H9 (cell line): Measurements from ENCODE around the gene SEMA3G. TPM values are rescaled to one million over a fixed set of nuclear protein-coding genes. Genes with fewer than 3 reads are reported as not detected.

Experiments used
- DNase-seq: peaks from one replicate; pipeline ENCODE4 v3.0.0-alpha.2; 2017
- H2AFZ ChIP-seq: one replicate; pipeline ENCODE4 v1.6.1; 2013; ENCODE audit warnings: mild to moderate bottlenecking, low read length, control low read depth, moderate library complexity
- H2AK5ac ChIP-seq: 2 replicates; pipeline ENCODE4 v1.6.1; 2013; ENCODE audit warnings: low read length, control low read depth, mixed read lengths; ENCODE audit not compliant: insufficient read length
- H2BK120ac ChIP-seq: one replicate; pipeline ENCODE4 v1.6.1; 2013; ENCODE audit warnings: low read depth, mild to moderate bottlenecking, low read length, control low read depth, inconsistent platforms; ENCODE audit not compliant: poor library complexity, severe bottlenecking
- H2BK12ac ChIP-seq: 2 replicates; pipeline ENCODE4 v1.6.1; 2013; ENCODE audit warnings: low read length, control low read depth, mixed read lengths, low read depth; ENCODE audit not compliant: insufficient read length
- H2BK15ac ChIP-seq: 2 replicates; pipeline ENCODE4 v1.6.1; 2013; ENCODE audit warnings: low read depth, low read length, control low read depth
- H2BK20ac ChIP-seq: one replicate; pipeline ENCODE4 v1.6.1; 2013; ENCODE audit warnings: low read depth, mild to moderate bottlenecking, low read length, control low read depth, inconsistent platforms; ENCODE audit not compliant: poor library complexity, severe bottlenecking
- H2BK5ac ChIP-seq: 2 replicates; pipeline ENCODE4 v1.6.1; 2013; ENCODE audit warnings: low read length, control low read depth, mixed read lengths; ENCODE audit not compliant: insufficient read length
- H3K14ac ChIP-seq: 2 replicates; pipeline ENCODE4 v1.6.1; 2013; ENCODE audit warnings: low read length, control low read depth; ENCODE audit not compliant: insufficient read depth
- H3K18ac ChIP-seq: 2 replicates; pipeline ENCODE4 v1.6.1; 2013; ENCODE audit warnings: low read depth, mild to moderate bottlenecking, mixed read lengths, low read length, control low read depth; ENCODE audit not compliant: insufficient read length
- H3K23ac ChIP-seq: 2 replicates; pipeline ENCODE4 v1.6.1; 2013; ENCODE audit warnings: low read length, control low read depth, mixed read lengths, low read depth; ENCODE audit not compliant: insufficient read length
- H3K23me2 ChIP-seq: 2 replicates; pipeline ENCODE4 v1.6.1; 2013; ENCODE audit warnings: low read depth, mild to moderate bottlenecking, mixed read lengths, low read length, control low read depth; ENCODE audit not compliant: insufficient read length, poor library complexity, severe bottlenecking
- H3K27ac ChIP-seq: 2 replicates; pipeline ENCODE4 v1.5.1; 2013; ENCODE audit warnings: low read length, control low read depth, mixed read lengths, low read depth; ENCODE audit not compliant: insufficient read length
- H3K27me3 ChIP-seq: 2 replicates; pipeline ENCODE4 v1.6.1; 2013; ENCODE audit warnings: low read length, control low read depth, inconsistent platforms; ENCODE audit not compliant: insufficient read depth
- H3K4ac ChIP-seq: 2 replicates; pipeline ENCODE4 v1.6.1; 2013; ENCODE audit warnings: low read depth, mild to moderate bottlenecking, control low read depth, inconsistent platforms, low read length, moderate library complexity
- H3K4me1 ChIP-seq: 2 replicates; pipeline ENCODE4 v1.6.1; 2013; ENCODE audit warnings: low read length, control low read depth, inconsistent platforms; ENCODE audit not compliant: insufficient read depth
- H3K4me2 ChIP-seq: 2 replicates; pipeline ENCODE4 v1.6.1; 2013; ENCODE audit warnings: low read length, control low read depth, mixed read lengths; ENCODE audit not compliant: insufficient read length, insufficient read depth
- H3K56ac ChIP-seq: 2 replicates; pipeline ENCODE4 v1.6.1; 2013; ENCODE audit warnings: low read depth, mild to moderate bottlenecking, mixed read lengths, low read length, control low read depth; ENCODE audit not compliant: insufficient read length
- H3K79me1 ChIP-seq: 2 replicates; pipeline ENCODE4 v1.6.1; 2013; ENCODE audit warnings: low read depth, mild to moderate bottlenecking, moderate library complexity, low read length, control low read depth, inconsistent platforms; ENCODE audit not compliant: insufficient read depth, poor library complexity, severe bottlenecking
- H3K79me2 ChIP-seq: 2 replicates; pipeline ENCODE4 v1.6.1; 2013; ENCODE audit warnings: low read length, control low read depth, inconsistent platforms; ENCODE audit not compliant: insufficient read depth
- H3K9ac ChIP-seq: 2 replicates; pipeline ENCODE4 v1.6.1; 2013; ENCODE audit warnings: low read length, control low read depth, mixed read lengths; ENCODE audit not compliant: insufficient read length; ENCODE audit errors: extremely low read depth
- H3K9me3 ChIP-seq: one replicate; pipeline ENCODE4 v1.6.1; 2013; ENCODE audit warnings: low read depth, low read length, inconsistent platforms; ENCODE audit not compliant: control insufficient read depth
- H3T11ph ChIP-seq: one replicate; pipeline ENCODE4 v1.6.1; 2013; ENCODE audit warnings: mild to moderate bottlenecking, low read length, control low read depth, inconsistent platforms
- H4K20me1 ChIP-seq: one replicate; pipeline ENCODE4 v1.6.1; 2013; ENCODE audit not compliant: control insufficient read depth, insufficient read length, insufficient read depth
- H4K5ac ChIP-seq: 2 replicates; pipeline ENCODE4 v1.6.1; 2013; ENCODE audit warnings: low read depth, mild to moderate bottlenecking, mixed read lengths, low read length, control low read depth; ENCODE audit not compliant: insufficient read length
- H4K8ac ChIP-seq: replicated peaks from 2 replicates; pipeline ENCODE4 v1.6.1; 2013; ENCODE audit warnings: low read length, control low read depth, mixed read lengths, low read depth; ENCODE audit not compliant: insufficient read length
- H4K91ac ChIP-seq: 2 replicates; pipeline ENCODE4 v1.6.1; 2013; ENCODE audit warnings: low read depth, mild to moderate bottlenecking, moderate library complexity, mixed read lengths, low read length, control low read depth; ENCODE audit not compliant: insufficient read length
- H3K27ac Mint-ChIP-seq, 3 experiments: 2 replicates in 2 of 3; 3 replicates in 1 of 3; pipeline ENCODE4 v1.8.0; 2020 to 2021; ENCODE audit warnings: mixed read lengths in 3 of 3, mild to moderate bottlenecking in 1 of 3, moderate library complexity in 1 of 3
- H3K27me3 Mint-ChIP-seq: 2 replicates; pipeline ENCODE4 v1.8.0; 2021; ENCODE audit warnings: low read depth, mild to moderate bottlenecking, moderate library complexity, mixed read lengths
- H3K36me3 Mint-ChIP-seq, 3 experiments: 2 replicates in 2 of 3; 3 replicates in 1 of 3; pipeline ENCODE4 v1.8.0; 2020 to 2021; ENCODE audit warnings: low read depth in 3 of 3, mixed read lengths in 3 of 3; ENCODE audit not compliant: insufficient read depth in 1 of 3
- H3K4me1 Mint-ChIP-seq, 2 experiments: 2 replicates each; pipeline ENCODE4 v1.8.0; 2020; ENCODE audit warnings: mixed read lengths in 2 of 2
- H3K4me3 Mint-ChIP-seq, 2 experiments: 2 replicates in 1 of 2; 3 replicates in 1 of 2; pipeline ENCODE4 v1.8.0; 2020 to 2021; ENCODE audit warnings: mild to moderate bottlenecking in 2 of 2, mixed read lengths in 2 of 2, moderate library complexity in 1 of 2
- H3K9me3 Mint-ChIP-seq, 2 experiments: 2 replicates in 1 of 2; 3 replicates in 1 of 2; pipeline ENCODE4 v1.8.0; 2020; ENCODE audit warnings: mild to moderate bottlenecking in 2 of 2, mixed read lengths in 2 of 2, moderate library complexity in 1 of 2
- WGBS: extraction: QIAGEN DNeasy Blood & Tissue Kit; methylation state at CpG from one replicate; pipeline ENCODE4 v1.1.7; 2013; ENCODE audit warnings: missing lambda C conversion rate, low lambda C conversion rate, mixed read lengths; ENCODE audit not compliant: insufficient read length; ENCODE audit errors: extremely low coverage; 5-methylcytosine and 5-hydroxymethylcytosine counted together
- total RNA-seq: library from RNA; stranded (reverse); gene quantifications from 2 replicates; pipeline ENCODE4 v1.2.1, GENCODE V29; 2021
- TF ChIP-seq, protein P1 (sequence below): fragments of 200-600 bp; sonication (generic); conservative IDR thresholded peaks from 3 replicates; pipeline ENCODE4 v1.8.0; 2021; ENCODE audit warnings: antibody characterized with exemption, mild to moderate bottlenecking

The SEMA3G gene
- total RNA-seq, 1 experiment from 2014 or later = 2.4 TPM

DNA sequence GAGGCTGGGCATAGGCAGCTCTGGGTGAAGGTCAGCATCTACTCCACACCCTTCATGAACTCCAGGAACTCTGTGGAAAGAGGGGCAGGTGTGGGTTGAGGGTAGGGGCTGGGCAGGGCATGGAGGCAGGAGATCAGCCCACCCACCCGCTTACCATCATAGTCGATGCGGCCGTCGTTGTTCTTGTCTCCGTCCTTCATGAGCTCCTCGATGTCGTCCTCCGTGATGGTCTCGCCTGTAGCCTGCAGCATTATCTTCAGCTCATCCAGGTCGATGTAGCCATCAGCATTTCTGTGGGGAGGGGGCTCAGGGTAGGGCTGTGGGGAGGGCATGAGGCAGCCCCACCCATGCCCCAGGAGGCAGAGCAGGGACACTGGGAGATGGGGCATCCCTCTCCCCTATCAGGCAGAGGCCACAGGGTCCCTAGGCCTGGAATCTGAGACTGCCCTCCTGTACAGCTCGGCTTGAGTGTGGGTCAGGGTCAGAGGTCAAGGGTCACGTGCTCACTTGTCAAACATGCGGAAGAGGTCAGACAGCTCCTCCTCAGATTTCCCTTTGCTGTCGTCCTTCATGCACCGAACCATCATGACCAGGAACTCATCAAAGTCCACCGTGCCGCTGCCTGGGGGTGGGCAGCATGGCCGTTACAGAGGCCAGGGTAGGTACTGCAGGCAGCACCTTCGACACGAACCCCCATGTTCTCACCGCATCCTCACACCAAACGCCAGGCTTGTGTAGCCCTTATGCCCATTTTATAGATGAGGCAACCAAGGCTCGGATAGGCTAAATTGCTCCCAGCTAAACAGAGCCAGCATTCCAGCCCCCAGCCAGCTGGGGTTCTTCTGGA, 6.6 kb upstream of the SEMA3G start:
- Histone ChIP-seq H4K91ac (no peak overlapping the region), H3K56ac (no peak overlapping the region), H3K23ac (no peak overlapping the region), H2BK12ac (no peak overlapping the region), H4K5ac (no peak overlapping the region), H3K9me3 (no peaks in the 10 kb centered on the region), H3K4ac (no peak overlapping the region), H2AFZ (no peak overlapping the region), H3T11ph (no peak overlapping the region), H2BK20ac (no peak overlapping the region), H3K14ac (no peak overlapping the region), H3K18ac (no peak overlapping the region), H4K8ac (no peak overlapping the region), H3K9ac (no peak overlapping the region), H3K23me2 (peaks cover 3% of the 10 kb centered on the region), H3K4me2 (no peak overlapping the region), H3K79me2 (peaks cover 1% of the 10 kb centered on the region; the same call in 1 of the 2 replicates), H2BK5ac (no peak overlapping the region), H4K20me1 (no peaks in the 10 kb centered on the region), H3K4me1 (no peaks in the 10 kb centered on the region; the same call in 1 of the 2 replicates), H2AK5ac (no peak overlapping the region), H3K27me3 (no peaks in the 10 kb centered on the region), H2BK120ac (no peak overlapping the region), H2BK15ac (0 out of 2 replicates have a peak overlapping the region, but pooled peaks have one; percentile 9), H3K79me1 (no peaks in the 10 kb centered on the region), H3K27ac (no peak overlapping the region)
- Mint-ChIP-seq H3K27ac (peak overlapping the region in 1 of 3 experiments; percentile 85; a peak in 3 of 7 replicates), H3K27me3 (peaks cover 2% of the 10 kb centered on the region), H3K4me1 (peaks cover 34 to 47% of the 10 kb centered on the region in 2 experiments), H3K36me3 (no peaks in the 10 kb centered on the region; a peak in 1 of 7 replicates), H3K9me3 (no peaks in the 10 kb centered on the region), H3K4me3 (no peak overlapping the region)
- no CpG with 5 or more reads among the region's 24 CpGs for WGBS
- TF ChIP-seq, protein P1, sequence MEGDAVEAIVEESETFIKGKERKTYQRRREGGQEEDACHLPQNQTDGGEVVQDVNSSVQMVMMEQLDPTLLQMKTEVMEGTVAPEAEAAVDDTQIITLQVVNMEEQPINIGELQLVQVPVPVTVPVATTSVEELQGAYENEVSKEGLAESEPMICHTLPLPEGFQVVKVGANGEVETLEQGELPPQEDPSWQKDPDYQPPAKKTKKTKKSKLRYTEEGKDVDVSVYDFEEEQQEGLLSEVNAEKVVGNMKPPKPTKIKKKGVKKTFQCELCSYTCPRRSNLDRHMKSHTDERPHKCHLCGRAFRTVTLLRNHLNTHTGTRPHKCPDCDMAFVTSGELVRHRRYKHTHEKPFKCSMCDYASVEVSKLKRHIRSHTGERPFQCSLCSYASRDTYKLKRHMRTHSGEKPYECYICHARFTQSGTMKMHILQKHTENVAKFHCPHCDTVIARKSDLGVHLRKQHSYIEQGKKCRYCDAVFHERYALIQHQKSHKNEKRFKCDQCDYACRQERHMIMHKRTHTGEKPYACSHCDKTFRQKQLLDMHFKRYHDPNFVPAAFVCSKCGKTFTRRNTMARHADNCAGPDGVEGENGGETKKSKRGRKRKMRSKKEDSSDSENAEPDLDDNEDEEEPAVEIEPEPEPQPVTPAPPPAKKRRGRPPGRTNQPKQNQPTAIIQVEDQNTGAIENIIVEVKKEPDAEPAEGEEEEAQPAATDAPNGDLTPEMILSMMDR = peak; percentile 36; the same call in 2 of the 3 replicates
- DNase-seq = peak; percentile 27
